GM21423 (cell line): ENCODE results near the gene TRIM60.
"Not testable (repeated sequence)": the region's sequence is repeated elsewhere in the genome, so short reads cannot be mapped to it uniquely, and the experiment has no call there.

ENCODE experiments used
- ATAC-seq: cut with Tn5 transposase; IDR thresholded peaks from one replicate; pipeline ENCODE4 v1.9.1; 2021; ENCODE audit warnings: mild to moderate bottlenecking, moderate library complexity; ENCODE audit not compliant: unreplicated experiment

TRIM60 gene

DNA sequence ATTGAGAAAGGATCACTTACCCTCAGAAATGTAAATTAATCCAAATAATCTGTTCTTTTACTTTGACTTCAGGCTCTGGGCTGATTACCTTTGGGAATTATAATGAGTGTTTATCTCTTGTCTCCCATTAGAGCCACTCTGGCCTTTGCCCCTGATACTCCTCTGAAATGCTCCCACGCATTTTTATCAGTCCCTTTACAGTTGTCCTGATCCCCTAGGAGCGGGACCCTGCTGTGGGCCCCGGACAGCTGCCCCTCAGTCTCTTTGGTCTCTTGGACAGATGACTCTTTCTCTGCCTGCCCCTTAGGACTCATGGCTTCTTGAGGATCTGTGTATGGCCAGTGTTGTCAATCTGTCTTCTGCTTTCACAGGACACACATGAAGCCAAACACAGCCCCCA, 20.8 kb downstream of the TRIM60 start:
- no peak for ATAC-seq

DNA sequence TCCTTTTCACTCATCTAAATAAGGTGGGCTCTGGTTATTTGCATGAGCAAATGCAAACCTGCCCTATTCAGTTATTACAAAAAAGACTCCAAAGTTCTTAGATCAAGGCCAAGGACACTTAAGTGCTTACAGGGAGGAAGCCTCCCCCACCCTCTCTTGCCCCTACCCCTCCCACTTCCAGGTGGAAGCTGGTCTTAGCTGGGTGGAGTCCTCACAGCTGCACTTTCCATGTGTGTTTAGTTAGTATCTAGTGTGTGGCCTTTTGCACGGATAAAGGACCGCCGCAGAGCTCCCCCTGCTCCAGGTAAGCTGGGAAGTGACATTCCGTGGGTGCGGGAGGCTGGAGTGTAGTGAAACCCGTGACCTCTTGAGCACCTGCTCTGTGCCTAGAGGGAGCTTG, 21.8 kb downstream of the TRIM60 start, which contains the start of gene TRIM75:
Gene TRIM75 (plus strand): TSS at position 222 of the 400 bp plus-strand sequence. CDS start 5,282 bp downstream, outside the sequence.
- ATAC-seq = no peak

DNA sequence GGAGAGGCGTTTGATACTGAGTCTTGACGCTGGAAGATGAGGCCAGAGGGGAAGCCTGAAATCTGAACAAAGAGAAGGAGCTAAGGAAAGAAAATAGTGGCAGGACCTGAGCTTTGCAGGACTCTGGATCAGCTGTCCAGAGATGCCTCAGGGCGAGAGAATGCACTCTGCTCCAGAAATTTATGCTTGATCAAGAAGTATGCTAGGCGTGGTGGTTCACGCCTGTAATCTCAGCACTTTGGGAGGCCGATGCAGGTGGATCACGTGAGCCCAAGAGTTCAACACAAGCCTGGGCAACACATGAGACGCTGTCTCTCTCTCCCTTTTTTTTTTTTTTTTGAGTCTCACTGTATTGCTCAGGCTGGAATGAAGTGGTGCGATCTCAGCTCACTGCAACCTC, 23.8 kb downstream of the TRIM60 start:
- ATAC-seq = no peak

DNA sequence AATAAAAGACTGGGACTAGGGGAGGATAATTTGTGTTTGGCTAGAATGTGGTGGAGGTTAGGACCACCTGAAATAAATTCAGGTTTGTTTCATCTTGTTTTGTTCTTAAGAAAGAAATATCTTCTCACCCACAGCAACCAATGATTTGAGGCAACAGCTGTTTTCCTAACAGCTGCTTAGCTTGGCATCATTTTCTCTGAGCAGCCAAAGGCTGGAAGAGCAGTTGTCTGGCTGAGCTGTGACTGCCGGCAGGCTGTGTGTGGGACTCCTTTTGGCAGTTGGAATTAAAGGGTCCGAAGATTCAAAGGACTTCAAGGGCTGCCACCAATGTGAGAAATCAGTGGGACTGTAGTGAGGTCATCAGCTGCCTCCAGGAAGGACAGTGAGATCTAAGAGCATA, 26.9 kb downstream of the TRIM60 start:
- no peak for ATAC-seq

DNA sequence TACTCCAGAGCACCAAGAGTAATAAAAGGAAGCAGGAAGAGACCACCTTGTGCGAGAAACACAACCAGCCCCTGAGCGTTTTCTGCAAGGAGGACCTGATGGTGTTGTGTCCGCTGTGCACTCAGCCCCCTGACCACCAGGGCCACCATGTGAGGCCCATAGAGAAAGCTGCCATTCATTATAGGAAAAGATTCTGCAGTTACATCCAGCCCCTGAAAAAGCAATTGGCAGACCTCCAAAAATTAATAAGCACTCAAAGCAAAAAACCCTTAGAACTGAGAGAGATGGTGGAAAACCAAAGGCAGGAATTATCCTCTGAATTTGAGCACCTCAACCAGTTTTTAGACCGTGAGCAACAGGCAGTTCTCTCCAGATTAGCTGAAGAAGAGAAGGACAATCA, 27.6 kb downstream of the TRIM60 start:
- ATAC-seq = no peak

DNA sequence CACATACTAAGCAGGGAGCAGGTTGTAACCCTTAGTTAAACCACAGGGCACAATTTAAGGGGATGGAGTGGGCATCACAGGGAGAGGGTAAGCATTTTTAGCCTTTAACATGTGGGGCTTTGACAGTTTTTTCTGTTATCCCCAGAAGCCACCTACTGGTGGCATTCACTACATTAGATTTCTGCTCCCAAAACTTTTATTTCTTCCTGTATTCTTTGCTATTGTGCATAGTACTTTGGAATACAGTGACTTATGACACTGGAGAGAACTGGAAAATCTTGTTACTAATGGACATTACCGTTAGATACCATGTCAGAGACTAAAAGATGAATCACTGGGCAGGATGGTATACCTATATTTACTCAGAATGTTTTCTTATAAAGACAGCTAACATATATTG, 29.1 kb downstream of the TRIM60 start:
- ATAC-seq = no peak

DNA sequence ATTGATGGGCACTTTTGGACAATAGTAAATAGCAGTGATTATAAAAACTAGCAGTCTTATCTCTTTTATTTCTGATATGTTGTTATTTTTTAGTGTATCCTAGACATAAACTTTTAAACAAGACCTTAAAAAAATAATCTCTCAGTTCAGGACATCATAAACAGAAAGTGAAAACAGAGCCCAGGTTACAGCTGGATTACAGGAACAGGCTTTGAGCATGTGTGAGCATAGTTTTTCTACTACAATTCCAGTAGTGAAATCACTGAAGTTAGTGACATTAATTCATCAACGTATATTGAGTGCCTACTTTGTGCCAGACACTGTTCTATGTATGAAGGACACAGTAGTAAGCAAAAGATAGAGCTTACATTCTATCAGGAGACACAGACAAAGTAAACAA, 38.8 kb downstream of the TRIM60 start:
- no peak for ATAC-seq

DNA sequence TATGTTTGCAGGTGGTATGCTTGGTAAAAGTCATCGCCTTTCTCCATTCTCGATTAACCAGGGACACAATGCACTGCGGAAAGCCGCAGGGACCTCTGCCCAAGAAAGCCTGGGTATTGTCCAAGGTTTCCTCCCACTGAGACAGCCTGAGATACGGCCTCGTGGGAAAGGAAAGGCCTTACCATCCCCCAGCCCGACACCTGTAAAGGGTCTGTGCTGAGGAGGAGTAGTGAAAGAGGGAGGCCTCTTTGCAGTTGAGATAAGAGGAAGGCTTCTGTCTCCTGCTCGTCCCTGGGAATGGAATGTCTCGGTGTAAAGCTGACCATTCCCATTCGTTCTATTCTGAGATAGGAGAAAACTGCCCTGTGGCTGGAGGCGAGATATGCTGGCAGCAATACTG, 41.5 kb downstream of the TRIM60 start:
- not testable (repeated sequence) for ATAC-seq

DNA sequence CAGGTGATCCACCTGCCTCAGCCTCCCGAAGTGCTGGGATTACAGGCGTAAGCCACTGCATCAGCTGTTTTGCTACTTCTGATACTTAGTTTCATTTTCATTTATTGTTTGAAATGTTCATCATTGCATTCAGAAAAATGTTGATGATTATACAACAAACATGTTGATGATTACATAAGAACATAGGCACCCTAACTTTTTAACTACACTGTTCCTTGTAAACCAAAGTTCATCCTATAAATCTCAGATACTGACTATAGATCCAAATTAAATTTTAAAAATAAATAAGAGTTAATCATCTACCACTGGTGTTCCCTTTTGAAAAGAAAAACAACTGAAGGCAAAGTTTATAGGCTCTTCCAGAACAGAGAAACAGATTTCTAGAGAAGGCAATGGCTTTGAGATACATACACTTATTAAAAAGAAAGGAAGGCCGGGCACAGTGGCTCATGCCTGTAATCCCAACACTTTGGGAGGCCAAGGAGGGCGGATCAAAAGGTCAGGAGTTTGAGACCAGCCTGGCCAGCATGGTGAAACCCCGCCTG, 45.3 kb downstream of the TRIM60 start:
- no peak for ATAC-seq

DNA sequence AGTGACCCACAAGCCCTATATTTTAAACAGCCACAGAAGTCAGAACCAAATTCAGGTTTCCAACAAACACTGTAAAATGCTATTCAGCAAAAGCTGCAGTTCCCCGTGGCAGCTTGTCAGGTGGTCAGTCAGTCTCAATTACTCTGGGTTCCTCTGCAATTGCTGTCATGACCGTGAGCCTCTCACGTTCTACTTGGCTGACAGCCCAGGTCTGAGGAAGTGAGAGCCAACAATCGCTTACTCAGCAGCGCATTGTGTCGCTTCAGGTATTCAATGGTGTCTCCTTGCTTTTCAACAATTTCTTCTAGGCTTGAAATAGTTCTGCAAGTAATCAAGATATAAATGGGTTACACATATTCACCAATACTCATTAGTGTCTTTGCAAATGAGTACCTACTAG, 47.7 kb downstream of the TRIM60 start:
- ATAC-seq = peak; percentile 81

DNA sequence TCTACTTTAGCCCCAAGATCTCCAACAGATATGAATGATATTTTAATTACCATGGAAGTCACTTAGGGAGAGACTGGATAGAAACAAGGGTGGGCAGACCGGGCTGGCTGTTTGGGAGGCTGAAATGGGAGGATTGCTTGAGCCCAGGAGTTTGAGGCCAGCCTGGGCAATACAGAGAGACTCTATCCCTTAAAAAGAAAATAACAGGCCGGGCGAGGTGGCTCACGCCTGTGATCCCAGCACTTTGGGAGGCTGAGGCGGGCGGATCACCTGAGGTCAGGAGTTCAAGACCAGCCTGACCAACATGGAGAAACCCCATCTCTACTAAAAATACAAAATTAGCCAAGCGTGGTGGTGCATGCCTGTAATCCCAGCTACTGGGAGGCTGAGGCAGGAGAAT, 53.0 kb downstream of the TRIM60 start:
- not testable (repeated sequence) for ATAC-seq

DNA sequence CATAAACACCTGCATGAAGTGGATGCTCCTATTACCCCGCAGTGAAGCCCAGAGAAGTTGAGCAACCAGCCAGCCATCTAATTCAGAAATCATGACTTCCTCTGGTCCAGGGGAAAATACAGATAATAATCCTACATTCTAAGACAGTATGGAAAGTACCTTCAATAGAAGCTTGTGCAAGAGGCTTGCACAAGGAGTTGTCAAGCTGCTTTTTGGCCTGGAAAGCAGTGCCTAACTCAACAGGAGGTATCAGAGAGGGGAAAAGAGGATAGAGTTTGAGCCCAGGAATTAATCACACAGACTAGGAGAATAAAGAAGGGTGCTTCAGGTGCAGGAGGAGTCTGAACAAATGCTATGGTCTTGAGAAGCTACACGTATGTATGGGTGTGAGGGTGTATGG, 54.1 kb downstream of the TRIM60 start:
- no peak for ATAC-seq

DNA sequence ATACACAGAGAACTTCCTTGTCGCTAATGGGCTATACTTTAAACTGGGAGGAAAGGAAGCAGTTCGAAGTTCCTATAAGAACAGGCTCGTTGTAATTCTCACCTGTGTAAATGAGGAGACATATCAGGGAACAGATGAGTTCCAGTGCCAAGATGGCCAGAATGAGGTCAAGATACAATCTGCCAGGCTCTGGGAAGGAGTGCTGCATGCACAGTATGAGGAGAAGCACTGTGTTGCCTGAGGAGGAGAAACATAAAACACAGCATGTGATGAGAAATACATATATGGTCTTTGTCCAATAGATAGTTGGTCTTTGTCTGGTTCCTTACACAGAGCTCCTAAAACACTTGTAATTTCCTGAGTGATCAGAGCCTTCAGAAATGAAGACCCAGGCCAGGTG, 56.6 kb downstream of the TRIM60 start:
- ATAC-seq = no peak
